GM12892 (cell line): Measurements from ENCODE around the gene MYH9.

Experiments
- POLR2A ChIP-seq: IDR thresholded peaks from 2 replicates; pipeline ENCODE4 v1.6.1; 2011; ENCODE audit warnings: low read depth, low read length, control low read depth
- POLR2AphosphoS5 ChIP-seq: IDR thresholded peaks from 2 replicates; pipeline ENCODE4 v1.6.1; 2011; ENCODE audit warnings: low read depth, low read length, control low read depth
- TAF1 ChIP-seq: IDR thresholded peaks from 2 replicates; pipeline ENCODE4 v1.6.1; 2011; ENCODE audit warnings: low read depth, mild to moderate bottlenecking, control low read depth, low read length, borderline replicate concordance

DNA sequence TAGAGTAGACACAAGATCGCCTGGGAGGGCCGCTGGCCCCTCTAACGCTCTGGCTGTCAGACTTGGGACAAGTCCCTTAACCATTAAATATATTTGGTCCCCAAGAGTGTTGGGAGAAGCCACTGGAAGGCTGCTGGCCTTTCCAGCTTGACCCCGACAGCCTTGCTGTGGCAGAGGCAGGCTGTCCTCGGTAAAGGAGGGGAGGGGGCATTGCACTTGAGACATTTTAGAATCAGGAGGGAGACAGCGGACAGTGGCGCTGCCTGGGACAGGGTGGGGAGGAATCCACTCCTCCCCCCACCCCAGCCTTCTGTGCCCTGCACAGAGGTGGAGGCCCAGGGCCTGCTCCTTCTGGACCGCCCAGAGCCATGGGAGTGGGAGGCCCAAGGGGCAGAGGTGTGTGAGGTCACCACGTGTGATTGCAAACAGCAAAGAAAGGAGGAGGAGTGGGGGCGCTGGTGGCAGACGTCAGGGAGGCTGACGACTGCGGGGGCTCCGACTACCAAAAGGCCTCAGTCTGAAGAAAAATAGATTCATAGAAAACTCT, 105.9 kb downstream of the MYH9 start:
- TF ChIP-seq POLR2A (no peak), POLR2AphosphoS5 (no peak), TAF1 (no peak)
